Activated CD4-positive, alpha-beta T cell treated with anti-CD3 and anti-CD28 coated beads for 1 hour (primary cell): Measurements from ENCODE around the gene KCNS3.
"Not testable (repeated sequence)": the region's sequence is repeated elsewhere in the genome, so short reads cannot be mapped to it uniquely, and the experiment has no call there.

Experiments
- DNase-seq: peaks from one replicate; pipeline ENCODE4 v3.0.0-alpha.2; 2020

Gene KCNS3

DNA sequence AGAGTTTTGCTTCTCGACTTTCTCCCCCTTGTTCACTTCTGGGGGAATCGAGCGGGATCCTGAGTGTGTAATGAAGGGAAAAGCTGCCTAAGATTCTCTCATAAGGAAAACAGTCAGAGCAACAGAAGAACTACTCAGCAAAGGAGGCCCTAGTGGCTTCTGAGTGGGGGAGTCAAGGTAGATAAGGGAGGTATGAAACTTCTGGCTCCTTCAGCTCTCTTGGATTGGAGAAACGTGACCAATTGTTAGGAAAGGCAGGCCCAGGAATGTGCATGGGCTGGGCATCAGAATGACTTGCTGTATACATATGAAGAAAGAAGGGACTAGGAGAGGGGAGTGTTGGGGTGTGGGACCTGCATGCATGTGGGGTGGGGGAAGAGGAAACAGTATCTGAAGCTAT is 73.1 kb downstream of the KCNS3 start:
- DNase-seq: no peak

- no peak for DNase-seq
These were observed 80.1 kb downstream of the KCNS3 start for GRCh38 chr2:17958466-17959092.

DNA sequence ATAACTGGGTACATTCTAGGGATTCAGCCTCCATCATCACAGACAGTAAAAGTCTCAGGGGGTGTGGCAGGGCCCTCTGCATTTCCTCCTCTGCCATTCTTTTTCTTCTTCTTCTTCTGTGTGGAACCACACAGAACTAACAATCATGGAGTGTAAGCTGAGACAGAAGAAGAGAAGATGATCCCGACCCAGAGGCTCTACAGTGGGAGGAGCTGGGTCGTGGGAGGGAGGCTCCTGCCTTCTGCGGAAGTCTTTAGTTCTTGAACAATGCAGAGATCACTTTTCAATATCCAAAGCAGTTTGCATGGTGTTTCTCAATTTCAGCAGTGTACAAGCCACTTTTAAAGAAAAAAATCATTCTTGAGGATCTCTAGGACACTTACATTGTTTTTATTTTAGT is 80.9 kb downstream of the KCNS3 start:
- no peak for DNase-seq

GRCh38 chr2:17959833-17960232 is 81.4 kb downstream of the KCNS3 start:
- DNase-seq: no peak

GRCh38 chr2:17960925-17961324 is 82.5 kb downstream of the KCNS3 start:
- DNase-seq: no peak

- DNase-seq: no peak
These were observed 83.3 kb downstream of the KCNS3 start for GRCh38 chr2:17961789-17962188.

DNA sequence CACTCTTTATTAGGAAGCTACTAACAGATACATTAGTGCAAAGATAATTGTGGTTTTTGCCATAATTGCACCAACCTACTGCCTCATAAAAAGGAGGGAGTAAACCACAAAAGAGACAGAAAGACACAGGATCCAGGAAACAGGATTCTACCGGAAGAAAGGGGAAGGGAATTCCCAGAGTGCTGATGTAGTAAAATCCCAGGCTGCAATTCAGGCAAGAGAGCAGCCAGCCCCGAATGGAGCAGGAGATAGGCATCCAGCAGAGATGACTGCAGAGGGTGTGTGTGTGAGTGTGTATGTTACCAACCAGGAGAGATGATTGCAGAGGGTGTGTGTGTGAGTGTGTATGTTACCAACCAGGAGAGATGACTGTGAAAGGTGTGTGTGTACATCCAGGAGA is 84.4 kb downstream of the KCNS3 start:
- DNase-seq: no peak

DNA sequence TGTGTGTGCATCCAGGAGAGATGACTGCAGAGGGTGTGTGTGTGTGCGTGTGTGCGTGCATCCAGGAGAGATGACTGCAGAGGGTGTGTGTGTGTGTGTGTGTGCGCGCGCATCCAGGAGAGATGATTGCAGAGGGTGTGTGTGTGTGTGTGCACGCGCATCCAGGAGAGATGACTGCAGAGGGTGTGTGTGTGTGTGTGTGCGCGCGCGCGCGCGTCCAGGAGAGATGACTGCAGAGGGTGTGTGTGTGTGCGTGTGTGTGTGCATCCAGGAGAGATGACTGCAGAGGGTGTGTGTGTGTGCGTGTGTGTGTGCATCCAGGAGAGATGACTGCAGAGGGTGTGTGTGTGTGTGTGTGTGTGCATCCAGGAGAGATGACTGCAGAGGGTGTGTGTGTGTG is 85.1 kb downstream of the KCNS3 start:
- DNase-seq: not testable (repeated sequence)

- no peak for DNase-seq
These were observed 86.7 kb downstream of the KCNS3 start for GRCh38 chr2:17965196-17965595.

GRCh38 chr2:17966798-17967197 is 88.3 kb downstream of the KCNS3 start:
- DNase-seq: no peak

DNA sequence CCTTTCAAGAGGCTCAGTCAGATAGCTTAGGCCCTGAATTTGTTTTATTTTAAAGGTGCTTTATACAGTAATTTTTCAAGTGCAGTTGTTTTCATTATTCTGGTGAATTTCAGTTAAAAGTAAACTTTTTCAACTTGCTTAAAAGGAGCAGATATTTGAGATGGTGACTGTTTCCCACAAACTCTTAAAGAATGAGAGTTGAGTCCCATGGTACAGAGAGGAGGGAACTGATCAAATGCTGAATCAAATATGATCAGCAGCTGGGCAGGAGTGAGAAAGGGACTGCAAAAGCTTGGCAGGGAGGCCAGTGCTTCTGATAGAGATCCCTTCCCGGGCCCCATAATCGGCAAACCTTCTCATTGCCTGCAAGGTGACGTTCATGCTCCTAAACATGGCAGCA is 91.2 kb downstream of the KCNS3 start:
- no peak for DNase-seq

- DNase-seq: no peak
These were observed 93.2 kb downstream of the KCNS3 start for GRCh38 chr2:17971531-17972125.

- no peak for DNase-seq
These were observed 94.5 kb downstream of the KCNS3 start for GRCh38 chr2:17972991-17973390.

GRCh38 chr2:17975401-17975800 is 96.9 kb downstream of the KCNS3 start:
- no peak for DNase-seq

GRCh38 chr2:17976871-17977746 is 98.6 kb downstream of the KCNS3 start:
- no peak for DNase-seq

- DNase-seq: no peak
These were observed 101.2 kb downstream of the KCNS3 start for GRCh38 chr2:17979707-17980106.

DNA sequence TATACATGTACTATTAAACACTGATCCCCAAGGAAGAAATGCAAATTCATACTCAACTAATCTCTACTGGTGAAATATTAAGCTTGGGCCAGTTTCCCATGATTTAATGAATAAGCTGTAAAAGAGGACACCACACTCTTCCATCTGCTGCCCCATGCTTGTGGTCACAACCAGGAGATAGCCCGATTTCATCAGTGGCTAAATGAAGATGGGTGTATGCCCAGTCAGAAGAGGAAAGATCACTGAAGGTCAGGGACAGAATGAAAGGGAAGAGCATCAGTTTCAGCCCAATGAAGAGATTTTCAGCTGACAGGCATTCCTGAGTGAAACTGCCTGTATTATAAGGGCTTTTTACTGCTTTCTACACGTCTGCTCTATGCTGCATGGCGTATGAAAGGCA is 103.5 kb downstream of the KCNS3 start:
- no peak for DNase-seq
